Measurements from ENCODE around the gene GRID1. TPM values are rescaled to one million over a fixed set of nuclear protein-coding genes. Genes with fewer than 3 reads are reported as not detected.

GRID1 gene
- total RNA-seq, 4 donors from 2014 or later: 0.03 to 2.7 (median 0.49) TPM

DNA sequence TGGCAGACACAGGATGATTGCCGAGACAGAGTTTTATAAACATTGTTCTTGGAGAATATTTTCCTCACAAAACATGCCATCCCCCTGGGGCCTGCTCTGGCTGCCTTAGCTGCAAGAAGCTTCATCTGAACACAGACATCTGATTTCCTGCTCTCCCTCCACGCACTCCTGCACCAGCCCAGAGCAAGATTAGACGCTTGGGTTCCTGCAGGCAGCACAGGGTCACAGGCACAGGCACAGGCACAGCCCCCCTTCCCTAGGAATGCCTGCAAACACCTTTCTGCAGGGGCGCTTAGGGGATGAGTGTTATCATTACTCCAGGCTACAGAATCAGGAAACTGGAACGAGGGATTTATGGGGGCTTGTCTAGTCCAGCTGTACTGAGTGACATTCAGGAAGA is 450.3 kb downstream of the GRID1 start:
- DNase-seq: no peak
- TF ChIP-seq, protein P1, sequence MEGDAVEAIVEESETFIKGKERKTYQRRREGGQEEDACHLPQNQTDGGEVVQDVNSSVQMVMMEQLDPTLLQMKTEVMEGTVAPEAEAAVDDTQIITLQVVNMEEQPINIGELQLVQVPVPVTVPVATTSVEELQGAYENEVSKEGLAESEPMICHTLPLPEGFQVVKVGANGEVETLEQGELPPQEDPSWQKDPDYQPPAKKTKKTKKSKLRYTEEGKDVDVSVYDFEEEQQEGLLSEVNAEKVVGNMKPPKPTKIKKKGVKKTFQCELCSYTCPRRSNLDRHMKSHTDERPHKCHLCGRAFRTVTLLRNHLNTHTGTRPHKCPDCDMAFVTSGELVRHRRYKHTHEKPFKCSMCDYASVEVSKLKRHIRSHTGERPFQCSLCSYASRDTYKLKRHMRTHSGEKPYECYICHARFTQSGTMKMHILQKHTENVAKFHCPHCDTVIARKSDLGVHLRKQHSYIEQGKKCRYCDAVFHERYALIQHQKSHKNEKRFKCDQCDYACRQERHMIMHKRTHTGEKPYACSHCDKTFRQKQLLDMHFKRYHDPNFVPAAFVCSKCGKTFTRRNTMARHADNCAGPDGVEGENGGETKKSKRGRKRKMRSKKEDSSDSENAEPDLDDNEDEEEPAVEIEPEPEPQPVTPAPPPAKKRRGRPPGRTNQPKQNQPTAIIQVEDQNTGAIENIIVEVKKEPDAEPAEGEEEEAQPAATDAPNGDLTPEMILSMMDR (IDR thresholded peaks at IDR 0.05): no peak
- TF ChIP-seq POLR2A (IDR thresholded peaks at IDR 0.05): no peak

DNA sequence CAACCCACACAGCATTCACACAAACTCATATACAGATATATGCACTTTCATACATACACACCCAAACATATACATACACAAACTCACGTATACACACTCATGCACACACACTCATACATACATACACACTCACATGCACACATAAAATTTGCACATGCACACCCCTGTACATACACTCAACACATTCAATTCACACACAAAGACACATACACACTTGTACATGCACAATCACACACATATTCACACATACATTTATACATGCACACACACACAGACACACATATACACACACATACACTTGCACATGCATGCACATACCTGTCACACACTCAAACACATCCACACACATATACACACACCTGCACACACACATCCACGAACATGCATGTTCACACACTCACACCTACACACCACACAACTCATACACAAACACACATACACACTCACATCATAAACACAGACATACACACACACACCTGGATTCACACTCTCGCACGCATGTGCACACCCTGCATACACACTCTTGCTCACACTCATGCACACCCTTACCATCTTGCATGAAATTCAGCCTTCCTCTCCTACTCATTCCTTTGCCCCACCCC is 451.2 kb downstream of the GRID1 start:
- no peak overlapping the region for H3K4me3 ChIP-seq
- H3K36me3 ChIP-seq: no peaks in the 10 kb centered on the region
- no peak for TF ChIP-seq POLR2A (IDR thresholded peaks at IDR 0.05)
- TF ChIP-seq, protein P1 (IDR thresholded peaks at IDR 0.05): no peak
- peaks cover 3 to 34% (median 5%) of the 10 kb centered on the region in 3 donors for H3K4me1 ChIP-seq
- no peaks in the 10 kb centered on the region for H3K9me3 ChIP-seq
- 89 to 91% methylated on average over 4 of the region's 4 CpGs for WGBS, 2 donors
- no peaks in the 10 kb centered on the region for H3K27me3 ChIP-seq
- no peak for DNase-seq
- H3K27ac ChIP-seq: no peak overlapping the region
- intact Hi-C loops (cut with DNase I): no loop called here

More for the DNA sequence above, 450.3 kb downstream of the GRID1 start:
- H3K4me3 ChIP-seq: no peak overlapping the region
- H3K27ac ChIP-seq: no peak overlapping the region
- H3K36me3 ChIP-seq: no peaks in the 10 kb centered on the region
- WGBS, 2 donors: 21 to 34% methylated on average over 3 to 4 of the region's 5 CpGs
- no peaks in the 10 kb centered on the region for H3K9me3 ChIP-seq
- H3K4me1 ChIP-seq: peaks cover 3 to 34% (median 5%) of the 10 kb centered on the region in 3 donors
- intact Hi-C loops (cut with DNase I): no loop called here
- no peaks in the 10 kb centered on the region for H3K27me3 ChIP-seq

DNA sequence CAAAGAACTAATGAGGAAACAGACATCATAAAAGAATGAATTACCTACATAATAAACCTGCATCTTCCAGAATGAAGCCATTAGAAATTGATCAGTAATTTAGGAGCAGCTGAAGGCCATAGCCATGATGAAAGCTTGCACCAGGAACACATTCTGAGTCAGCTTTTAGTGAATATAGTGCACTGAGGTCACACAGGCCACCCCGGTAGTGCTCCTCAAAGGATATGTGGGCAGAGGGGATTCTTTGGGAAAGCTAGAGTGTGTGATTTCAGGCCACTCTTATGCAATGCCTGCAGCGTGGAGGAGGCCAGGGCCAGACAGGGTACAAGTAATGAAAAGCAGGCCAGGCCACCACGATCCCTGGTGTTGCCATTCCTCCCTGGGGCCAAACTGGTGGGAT is 451.9 kb downstream of the GRID1 start:
- Histone ChIP-seq H3K36me3 (no peaks in the 10 kb centered on the region), H3K27ac (no peak overlapping the region), H3K27me3 (no peaks in the 10 kb centered on the region), H3K4me3 (no peak overlapping the region), H3K4me1 (peaks cover 3 to 30% (median 5%) of the 10 kb centered on the region in 3 donors), H3K9me3 (no peaks in the 10 kb centered on the region)
- intact Hi-C loops (cut with DNase I): no loop called here
- DNase-seq: no peak
- TF ChIP-seq, protein P1 (IDR thresholded peaks at IDR 0.05): no peak
- TF ChIP-seq POLR2A (IDR thresholded peaks at IDR 0.05): no peak
- WGBS, 2 donors: 78 to 88% methylated on average over 3 of the region's 3 CpGs

DNA sequence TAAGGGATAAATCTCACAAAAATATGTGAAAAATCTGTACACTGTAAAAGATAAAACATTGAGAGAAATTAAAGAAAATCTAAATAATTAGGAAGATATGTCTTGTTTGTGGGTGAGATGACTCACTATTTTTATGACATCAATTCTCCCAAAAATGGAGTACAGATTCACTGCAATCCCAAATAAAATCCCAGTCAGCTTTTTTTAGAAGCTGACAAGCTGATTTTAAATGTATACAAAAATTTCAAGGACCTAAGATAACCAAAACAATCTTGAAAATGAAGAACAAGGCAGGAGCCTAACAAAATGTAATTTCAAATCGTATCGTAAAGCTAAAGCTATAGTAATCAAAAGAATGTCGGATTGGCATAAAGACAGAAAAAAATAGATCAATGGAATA is 458.1 kb downstream of the GRID1 start:
- no peaks in the 10 kb centered on the region for H3K4me1 ChIP-seq
- H3K4me3 ChIP-seq: no peak overlapping the region
- no peak for DNase-seq
- H3K27ac ChIP-seq: no peak overlapping the region
- no peaks in the 10 kb centered on the region for H3K9me3 ChIP-seq
- H3K36me3 ChIP-seq: no peaks in the 10 kb centered on the region
- H3K27me3 ChIP-seq: no peaks in the 10 kb centered on the region
- 86 to 89% methylated on average over 3 of the region's 3 CpGs for WGBS, 2 donors
- TF ChIP-seq, protein P1 (IDR thresholded peaks at IDR 0.05): no peak
- no peak for TF ChIP-seq POLR2A (IDR thresholded peaks at IDR 0.05)
- intact Hi-C loops (cut with DNase I): no loop called here

DNA sequence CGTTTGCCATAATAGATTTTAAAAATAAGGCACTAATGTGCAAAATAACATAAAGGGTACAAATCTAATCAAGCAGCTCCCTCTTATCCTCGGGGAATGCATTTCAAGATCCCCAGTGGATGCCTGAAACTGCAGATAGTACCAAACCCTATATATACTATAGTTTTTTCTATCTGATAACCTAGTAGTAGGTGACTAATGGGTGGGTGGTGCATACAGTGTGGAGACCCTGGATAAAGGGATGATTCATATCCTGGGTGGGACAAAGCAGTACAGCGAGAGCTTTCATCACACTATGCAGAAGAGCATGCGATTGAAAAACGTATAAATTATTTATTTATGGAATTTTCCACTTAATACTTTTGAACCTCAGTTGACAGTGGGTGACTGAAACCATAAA is 464.5 kb downstream of the GRID1 start:
- Histone ChIP-seq H3K4me3 (no peak overlapping the region), H3K36me3 (no peaks in the 10 kb centered on the region), H3K4me1 (no peaks in the 10 kb centered on the region), H3K9me3 (no peaks in the 10 kb centered on the region), H3K27ac (no peak overlapping the region), H3K27me3 (no peaks in the 10 kb centered on the region)
- intact Hi-C loops (cut with DNase I): no loop called here
- WGBS, 2 donors: 55 to 73% methylated on average over 5 of the region's 5 CpGs
- no peak for DNase-seq
- TF ChIP-seq POLR2A (IDR thresholded peaks at IDR 0.05): no peak
- TF ChIP-seq, protein P1 (IDR thresholded peaks at IDR 0.05): no peak

Data from esophagus squamous epithelium (tissue), 5 donors.